DOHH2 (cell line): ENCODE data around the gene NAPEPLD.

Source experiments
- CTCF ChIP-seq: fragments of 200-600 bp; sonication (generic); IDR thresholded peaks from one replicate; pipeline ENCODE4 v1.5.1; 2014; ENCODE audit warnings: antibody characterized with exemption, mild to moderate bottlenecking, low read depth, low read length; ENCODE audit not compliant: poor library complexity, severe bottlenecking
- EZH2phosphoT487 ChIP-seq: fragments of 200-600 bp; sonication (generic); IDR thresholded peaks from 2 replicates; pipeline ENCODE4 v1.6.1; 2017; ENCODE audit warnings: borderline replicate concordance, mild to moderate bottlenecking, antibody characterized with exemption, low read length, moderate library complexity, mixed read lengths

- TF ChIP-seq CTCF: no peak
- TF ChIP-seq EZH2phosphoT487: no peak
These were observed 74.2 kb downstream of the NAPEPLD start, which contains the start of the genes ARMC10 and FBXL13 for GRCh38 chr7:103074519-103075336.
